SU-DHL-6 (cell line): ENCODE data around the gene SPOCD1.

ENCODE experiments used
- EZH2phosphoT487 ChIP-seq: fragments of 200-600 bp; sonication (generic), shearing (Covaris generic); conservative IDR thresholded peaks from 2 replicates; pipeline ENCODE4 v1.6.1; 2018; ENCODE audit warnings: mild to moderate bottlenecking, antibody characterized with exemption, low read length, moderate library complexity, mixed read lengths
- TF ChIP-seq, protein P1 (sequence below): fragments of 200-600 bp; sonication (generic); IDR thresholded peaks from one replicate; pipeline ENCODE4 v1.5.1; 2017; ENCODE audit warnings: antibody characterized with exemption, mild to moderate bottlenecking, low read length, moderate library complexity; ENCODE audit not compliant: insufficient read depth, poor library complexity, severe bottlenecking

DNA sequence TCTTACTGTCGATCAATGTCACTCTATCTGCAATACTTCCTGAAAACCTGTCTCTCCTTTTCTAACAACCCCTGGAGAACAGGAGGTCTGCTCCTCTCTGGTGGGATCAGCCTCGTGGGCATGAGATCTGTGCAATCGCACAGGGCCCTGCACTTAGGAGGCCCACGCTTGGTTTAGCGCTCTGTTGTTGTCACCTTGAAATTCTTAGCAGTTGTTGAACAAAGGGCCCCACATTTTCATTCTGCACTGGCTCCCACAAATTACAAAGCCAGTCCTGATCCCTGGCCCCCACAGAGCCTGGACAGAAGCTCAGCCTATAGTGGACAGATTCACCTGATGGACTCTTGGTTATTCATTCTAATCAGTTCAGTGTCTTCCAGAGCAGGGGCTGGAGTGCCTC is 18.6 kb downstream of the SPOCD1 start:
- TF ChIP-seq, protein P1, sequence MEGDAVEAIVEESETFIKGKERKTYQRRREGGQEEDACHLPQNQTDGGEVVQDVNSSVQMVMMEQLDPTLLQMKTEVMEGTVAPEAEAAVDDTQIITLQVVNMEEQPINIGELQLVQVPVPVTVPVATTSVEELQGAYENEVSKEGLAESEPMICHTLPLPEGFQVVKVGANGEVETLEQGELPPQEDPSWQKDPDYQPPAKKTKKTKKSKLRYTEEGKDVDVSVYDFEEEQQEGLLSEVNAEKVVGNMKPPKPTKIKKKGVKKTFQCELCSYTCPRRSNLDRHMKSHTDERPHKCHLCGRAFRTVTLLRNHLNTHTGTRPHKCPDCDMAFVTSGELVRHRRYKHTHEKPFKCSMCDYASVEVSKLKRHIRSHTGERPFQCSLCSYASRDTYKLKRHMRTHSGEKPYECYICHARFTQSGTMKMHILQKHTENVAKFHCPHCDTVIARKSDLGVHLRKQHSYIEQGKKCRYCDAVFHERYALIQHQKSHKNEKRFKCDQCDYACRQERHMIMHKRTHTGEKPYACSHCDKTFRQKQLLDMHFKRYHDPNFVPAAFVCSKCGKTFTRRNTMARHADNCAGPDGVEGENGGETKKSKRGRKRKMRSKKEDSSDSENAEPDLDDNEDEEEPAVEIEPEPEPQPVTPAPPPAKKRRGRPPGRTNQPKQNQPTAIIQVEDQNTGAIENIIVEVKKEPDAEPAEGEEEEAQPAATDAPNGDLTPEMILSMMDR, result no peak
- TF ChIP-seq EZH2phosphoT487, result no peak
